Activated T-cell treated with anti-CD3 and anti-CD28 coated beads for 4 hours (primary cell): ENCODE measurements around the gene GAPDH.
"Not testable (repeated sequence)": the region's sequence is repeated elsewhere in the genome, so short reads cannot be mapped to it uniquely, and the experiment has no call there.

Experiments used
- DNase-seq: peaks from one replicate; pipeline ENCODE4 v3.0.0-alpha.2; 2020

Gene GAPDH

GRCh38 chr12:6533923-6534694 is at the start of gene GAPDH:
GAPDH (plus strand) TSS chr12:6534517; CDS start chr12:6534833, 316 bp downstream.
- peak; percentile 83 for DNase-seq

GRCh38 chr12:6488240-6488639 is 46.1 kb upstream of the GAPDH start:
- DNase-seq = no peak

- no peak for DNase-seq
These were observed 44.9 kb upstream of the GAPDH start for GRCh38 chr12:6489449-6489848.

GRCh38 chr12:6490673-6491072 is 43.6 kb upstream of the GAPDH start:
- DNase-seq = not testable (repeated sequence)

GRCh38 chr12:6492838-6493496 is 41.4 kb upstream of the GAPDH start, which contains the start of gene MRPL51:
MRPL51 (minus strand) TSS chr12:6493262; CDS start chr12:6493136, 126 bp downstream.
- peak; percentile 96 for DNase-seq

- DNase-seq = peak; percentile 87
These were observed 40.6 kb upstream of the GAPDH start, which contains the start of gene NCAPD2 for GRCh38 chr12:6493497-6494257. NCAPD2 (plus strand) TSS chr12:6494102; CDS start chr12:6495099, 997 bp downstream.

- DNase-seq = no peak
These were observed 40.0 kb upstream of the GAPDH start for GRCh38 chr12:6494258-6494743.

GRCh38 chr12:6494968-6495367 is 39.3 kb upstream of the GAPDH start:
- DNase-seq = no peak

- not testable (repeated sequence) for DNase-seq
These were observed 37.0 kb upstream of the GAPDH start for GRCh38 chr12:6497291-6497690.

GRCh38 chr12:6500466-6500865 is 33.9 kb upstream of the GAPDH start:
- DNase-seq = no peak

- no peak for DNase-seq
These were observed 27.0 kb upstream of the GAPDH start for GRCh38 chr12:6507102-6507998.

- DNase-seq = no peak
These were observed 26.2 kb upstream of the GAPDH start for GRCh38 chr12:6508087-6508486.

- no peak for DNase-seq
These were observed 14.1 kb upstream of the GAPDH start for GRCh38 chr12:6520186-6520585.

GRCh38 chr12:6522193-6522592 is 12.1 kb upstream of the GAPDH start:
- DNase-seq = no peak

- DNase-seq = no peak
These were observed 10.6 kb upstream of the GAPDH start for GRCh38 chr12:6523708-6524107.

- no peak for DNase-seq
These were observed 9.7 kb upstream of the GAPDH start for GRCh38 chr12:6524648-6525047.

GRCh38 chr12:6526201-6526600 is 8.1 kb upstream of the GAPDH start:
- no peak for DNase-seq

GRCh38 chr12:6526766-6527525 is 7.4 kb upstream of the GAPDH start:
- DNase-seq = no peak

GRCh38 chr12:6527711-6528110 is 6.6 kb upstream of the GAPDH start:
- no peak for DNase-seq

GRCh38 chr12:6528539-6529235 is 5.6 kb upstream of the GAPDH start:
- DNase-seq = no peak

GRCh38 chr12:6529291-6529737 is 5.0 kb upstream of the GAPDH start:
- DNase-seq = no peak
